GM15510 (cell line): Measurements from ENCODE around the gene INHA.

ENCODE experiments used
- POLR2A ChIP-seq: IDR thresholded peaks from 3 replicates; pipeline ENCODE4 v1.6.1; 2011; ENCODE audit warnings: borderline replicate concordance; ENCODE audit not compliant: insufficient read length; ENCODE audit errors: extremely low read depth

Gene INHA

DNA sequence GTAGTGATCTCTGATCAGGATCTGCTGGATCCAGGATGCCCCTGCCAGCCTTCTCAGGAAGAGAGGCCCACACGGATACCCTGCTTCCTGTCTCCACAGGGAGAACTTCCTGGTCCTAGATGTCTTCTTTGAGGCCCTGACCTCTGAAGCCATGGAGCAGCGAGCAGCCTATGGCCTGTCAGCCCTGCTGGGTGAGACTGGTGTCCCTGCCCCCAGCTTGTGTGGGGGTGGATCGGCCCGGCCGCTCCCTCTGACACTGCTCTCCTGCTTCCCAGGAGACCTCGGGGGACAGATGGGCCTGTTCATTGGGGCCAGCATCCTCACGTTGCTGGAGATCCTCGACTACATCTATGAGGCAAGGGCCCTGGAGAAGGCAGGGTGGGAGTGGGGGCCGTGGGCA, 35.1 kb upstream of the INHA start:
- TF ChIP-seq POLR2A, result no peak

DNA sequence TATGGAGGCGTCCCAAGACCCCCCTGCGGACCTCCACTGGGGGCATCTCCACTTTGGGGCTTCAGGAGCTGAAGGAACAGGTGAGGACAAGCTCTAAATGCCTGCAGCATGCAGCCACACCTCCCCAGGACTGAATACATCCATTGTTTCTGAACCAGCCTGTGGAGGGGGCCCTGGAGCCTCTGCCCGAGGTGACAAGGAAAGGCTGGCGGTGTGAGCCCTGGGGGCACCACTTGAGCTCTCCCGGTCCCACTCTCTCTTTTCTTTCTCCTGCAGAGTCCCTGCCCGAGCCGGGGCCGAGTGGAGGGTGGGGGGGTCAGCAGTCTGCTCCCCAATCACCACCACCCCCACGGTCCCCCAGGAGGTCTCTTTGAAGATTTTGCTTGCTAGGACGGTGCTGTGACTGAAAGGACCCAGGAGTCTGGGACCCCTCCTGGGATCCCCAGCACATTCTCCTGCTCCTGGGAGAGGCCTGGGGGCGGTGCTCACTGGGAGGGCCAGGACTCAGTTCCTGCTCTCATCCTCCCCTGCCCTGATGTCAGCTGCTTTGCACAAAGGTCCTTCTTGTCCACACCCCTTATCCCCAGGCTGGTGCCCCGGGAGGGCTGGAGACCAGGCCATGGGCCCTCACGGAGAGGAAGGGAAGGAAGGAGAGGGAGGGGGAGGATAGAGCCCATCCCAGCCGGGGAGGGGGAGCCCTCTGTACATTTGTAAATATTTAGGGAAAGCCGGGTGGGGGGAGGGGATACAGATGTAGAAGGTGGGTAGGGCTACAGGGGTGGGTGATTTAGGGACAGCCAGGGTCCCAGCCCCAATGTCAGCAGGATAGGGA, 34.2 kb upstream of the INHA start:
- no peak for TF ChIP-seq POLR2A

DNA sequence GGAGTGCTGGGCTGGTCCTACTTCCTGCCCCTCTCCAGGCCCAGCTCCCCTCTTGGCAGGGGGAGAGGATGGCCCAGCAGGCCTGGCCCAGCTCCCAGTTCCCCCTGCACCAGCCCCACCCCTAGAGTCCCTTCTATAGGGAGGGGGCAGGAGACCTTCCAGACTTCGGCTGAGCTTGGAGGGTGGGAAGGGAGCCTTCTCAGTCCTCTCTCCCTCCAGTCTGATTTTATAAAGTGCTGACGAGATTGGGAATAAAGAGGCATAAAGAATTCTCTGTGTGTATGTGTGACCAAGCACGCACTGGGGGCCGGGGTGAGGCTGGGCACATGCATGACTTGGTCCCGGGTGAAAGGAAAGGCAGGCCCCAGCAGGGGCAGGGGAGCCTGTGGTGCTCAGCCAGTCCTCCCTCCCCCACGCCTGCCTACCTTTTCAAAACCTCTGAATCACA, 33.6 kb upstream of the INHA start:
- no peak for TF ChIP-seq POLR2A

DNA sequence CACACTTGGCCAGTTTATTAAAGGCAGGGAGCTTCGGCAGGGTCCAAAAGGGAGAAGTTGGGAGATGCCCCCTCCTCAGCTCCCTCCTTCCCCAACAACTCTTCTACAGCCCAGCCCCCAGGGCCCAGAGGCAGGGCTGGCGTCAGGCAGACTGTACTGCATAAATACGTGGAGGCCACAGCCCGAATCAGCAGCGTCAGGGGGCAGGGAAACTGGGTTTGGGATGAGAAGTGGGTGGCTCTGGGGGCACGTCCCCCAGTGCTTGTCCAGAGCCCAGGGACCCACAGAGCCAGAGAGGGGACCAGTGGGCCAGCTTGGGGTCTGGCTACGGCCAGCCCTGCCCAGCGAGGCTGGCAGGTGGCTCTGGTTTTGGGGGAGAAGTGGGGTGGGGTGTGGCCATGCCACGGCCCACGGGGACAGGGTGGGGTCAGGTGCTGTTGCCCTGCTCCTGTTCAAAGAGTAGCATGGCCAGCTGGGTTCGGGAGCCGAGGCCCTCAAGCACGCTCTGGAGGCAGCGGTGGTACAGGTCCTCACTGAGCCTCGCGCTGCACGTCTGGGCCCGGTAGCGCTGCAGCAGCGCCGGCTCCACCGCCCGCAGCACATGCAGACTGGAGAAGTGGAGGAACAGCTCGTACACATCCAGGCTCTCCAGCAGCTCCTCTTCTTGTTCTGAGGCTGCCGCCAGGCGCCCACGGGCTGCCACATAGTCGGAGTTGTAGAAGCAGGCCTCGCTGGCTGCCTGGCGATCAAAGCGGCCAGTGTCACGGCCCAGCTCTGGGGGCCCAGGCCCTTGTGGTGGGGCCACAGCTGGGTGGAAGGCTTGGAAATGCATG, 32.9 kb upstream of the INHA start:
- TF ChIP-seq POLR2A, result no peak

DNA sequence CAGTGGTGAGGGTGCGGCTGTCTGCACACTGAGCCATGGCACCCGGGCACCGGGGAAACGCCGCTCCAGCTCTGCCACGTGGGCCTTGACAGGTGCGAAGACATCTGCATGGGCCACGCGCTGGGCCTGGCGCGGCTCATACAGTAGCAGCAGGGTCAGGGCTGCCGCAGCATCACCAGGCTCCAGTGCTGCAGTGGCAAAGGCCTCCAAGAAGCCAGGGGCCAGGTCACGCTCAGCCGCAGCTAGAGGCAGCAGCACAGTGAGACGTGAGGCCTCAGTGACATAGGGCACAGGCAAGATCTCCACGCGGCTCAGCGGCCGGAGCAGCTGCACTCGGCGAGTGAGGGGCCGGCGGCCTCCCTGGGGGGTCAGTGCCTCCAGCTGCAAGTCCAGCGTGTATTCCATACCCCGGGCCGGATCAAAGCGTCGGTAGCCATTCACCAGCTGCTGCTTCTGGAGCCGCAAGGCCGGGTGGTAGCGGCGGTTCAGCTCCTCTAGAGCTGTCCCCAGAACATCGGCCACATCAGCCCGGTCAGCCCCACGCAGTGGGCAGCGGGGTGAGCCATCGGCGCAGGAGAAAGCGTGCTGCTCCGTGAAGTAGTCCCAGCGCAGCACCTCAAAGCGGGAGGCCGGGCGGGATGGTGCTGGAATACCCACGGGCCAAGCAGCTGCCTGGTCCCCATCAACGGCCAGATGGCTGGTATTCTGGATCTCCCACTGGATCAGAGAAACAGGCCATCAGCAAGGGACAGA, 32.0 kb upstream of the INHA start:
- no peak for TF ChIP-seq POLR2A

DNA sequence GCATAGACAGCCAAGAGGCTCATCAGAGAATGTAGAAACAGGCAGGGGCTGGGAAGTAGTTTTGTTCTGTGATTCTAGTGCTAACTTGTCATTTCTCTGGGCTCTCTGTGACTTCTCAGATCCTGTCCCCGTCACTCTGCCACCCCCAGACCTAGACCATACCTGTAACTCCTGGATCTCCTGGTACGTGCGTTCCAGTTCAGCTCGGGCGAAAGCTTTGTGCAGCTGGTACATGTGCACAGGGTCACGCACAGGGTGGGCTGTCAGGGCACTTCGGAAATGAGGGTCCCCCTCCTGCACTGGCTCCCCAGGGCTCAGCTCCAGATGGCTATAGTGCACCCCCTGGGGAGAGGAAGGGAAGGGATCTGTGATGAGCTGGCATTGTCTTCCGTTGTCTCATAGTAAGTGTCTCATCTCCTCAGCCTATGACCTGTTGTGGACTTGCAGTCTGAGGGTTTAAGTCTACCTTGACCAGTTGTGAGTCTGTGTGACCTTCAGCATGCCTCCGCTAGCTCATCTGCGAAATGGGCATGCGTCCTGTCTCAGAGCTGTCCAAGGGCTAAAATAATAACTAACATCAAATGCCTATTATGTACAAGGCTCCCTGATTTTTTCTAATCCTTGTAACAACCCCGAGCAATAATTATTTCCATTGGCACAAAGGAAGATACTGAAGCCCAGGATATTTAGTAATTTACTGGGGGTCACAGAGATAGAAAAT, 31.2 kb upstream of the INHA start:
- no peak for TF ChIP-seq POLR2A

DNA sequence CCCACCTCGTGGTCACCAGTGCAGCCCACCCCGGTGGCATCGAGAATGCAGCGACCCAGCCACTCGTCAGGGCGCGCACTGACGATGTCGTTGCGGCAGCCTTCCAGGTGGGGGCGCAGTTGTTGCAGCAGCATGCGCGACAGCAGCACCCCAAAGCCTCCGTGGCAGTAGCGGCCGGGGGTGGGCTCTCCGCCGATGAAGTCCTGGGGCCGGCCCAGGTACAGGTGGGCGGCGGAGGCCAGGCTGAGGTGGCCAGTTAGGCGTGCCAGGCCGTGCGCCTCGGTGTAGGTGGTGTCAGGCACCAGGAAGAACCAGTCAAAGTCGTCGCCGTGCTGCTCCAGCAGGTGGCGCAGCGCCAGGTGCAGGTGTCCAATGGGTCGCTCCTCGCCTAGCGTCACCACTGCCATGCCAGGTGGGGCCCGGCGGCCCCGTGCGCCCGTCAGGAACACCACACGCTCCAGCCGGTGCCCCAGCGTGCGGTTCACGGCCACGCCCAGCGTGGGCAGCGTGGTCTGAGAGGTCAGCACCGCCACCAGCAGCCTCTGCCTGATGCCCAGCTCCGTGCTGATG, 30.4 kb upstream of the INHA start:
- TF ChIP-seq POLR2A, result no peak

DNA sequence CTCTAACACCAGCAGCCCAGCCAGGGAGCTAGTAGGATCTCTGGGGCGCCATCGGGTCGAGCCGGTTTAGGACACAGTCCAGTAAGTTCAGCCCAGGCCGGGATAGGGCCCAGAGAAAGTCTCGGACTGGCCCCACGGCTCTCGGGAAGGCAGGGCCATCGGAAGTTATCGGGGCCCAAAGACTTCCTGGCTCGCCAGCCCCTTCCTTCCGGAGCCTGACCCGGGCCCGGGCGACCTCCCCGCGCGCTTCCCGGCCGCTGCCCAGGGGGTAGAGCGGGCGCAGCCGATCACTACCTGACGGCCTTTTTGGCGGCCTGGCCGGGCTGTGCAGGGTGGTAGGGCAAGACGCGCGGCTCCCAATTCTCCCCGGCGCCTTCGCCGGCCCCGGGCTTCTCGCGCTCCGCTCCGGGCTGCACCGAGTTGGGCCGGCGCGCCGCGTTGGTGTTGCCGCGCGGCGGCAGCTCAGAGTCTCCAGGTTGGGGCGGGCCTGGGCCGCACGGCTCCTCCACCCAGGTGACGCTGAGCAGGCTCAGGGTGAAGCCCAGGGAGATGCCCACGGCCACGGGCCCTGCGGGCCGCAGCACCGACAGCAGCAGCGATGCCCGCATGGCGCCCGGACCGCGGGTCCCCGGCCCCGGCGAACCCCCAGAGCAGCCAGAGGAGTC, 29.0 kb upstream of the INHA start:
- TF ChIP-seq POLR2A, result no peak

DNA sequence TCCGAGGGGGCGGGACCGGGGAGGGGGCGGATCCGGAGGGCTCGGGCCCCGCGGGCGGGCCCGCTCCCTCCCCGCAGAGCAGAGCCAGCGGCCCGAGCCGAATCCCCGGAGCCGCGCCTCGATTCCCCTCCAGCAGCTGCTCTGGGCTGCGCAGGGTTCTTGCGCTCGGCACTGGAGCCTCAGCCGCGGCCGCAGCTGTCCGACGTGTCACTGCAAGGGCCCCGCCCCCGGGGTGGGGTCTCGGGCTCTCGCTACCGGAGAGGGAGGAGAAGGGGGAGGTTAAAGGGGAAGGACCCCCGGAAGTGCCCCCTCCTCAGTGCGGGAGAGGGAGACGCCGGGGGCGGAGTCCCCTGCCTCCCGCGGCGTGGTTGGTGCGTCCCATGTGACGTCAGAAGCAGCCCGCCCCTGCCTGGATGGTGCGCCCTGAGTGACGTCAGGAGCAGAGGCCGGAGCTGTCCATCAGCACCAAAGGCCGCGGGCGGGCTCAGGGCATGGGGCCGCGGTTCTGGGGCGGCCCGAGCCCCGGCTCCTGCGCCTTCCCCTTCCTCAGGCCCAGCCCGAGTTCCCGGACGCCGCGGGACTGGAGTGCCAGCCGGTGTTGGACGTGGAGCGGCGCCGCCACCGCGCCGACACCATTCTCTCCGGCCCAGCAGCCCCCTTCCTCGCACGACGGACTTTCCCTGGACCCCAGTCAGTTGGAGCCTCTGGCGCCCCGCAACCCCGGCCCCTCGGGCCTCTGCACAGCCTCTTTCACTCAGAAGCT, 28.3 kb upstream of the INHA start, which contains the start of the genes CHPF and TMEM198:
Gene CHPF, minus strand, starts transcription at position 214 of the 763 bp plus-strand sequence. CDS start 271 bp downstream, outside the sequence.
Gene TMEM198, plus strand, starts transcription at position 433 of the 763 bp plus-strand sequence. CDS start 700 bp downstream, outside the sequence.
- TF ChIP-seq POLR2A, result peak; percentile 59

DNA sequence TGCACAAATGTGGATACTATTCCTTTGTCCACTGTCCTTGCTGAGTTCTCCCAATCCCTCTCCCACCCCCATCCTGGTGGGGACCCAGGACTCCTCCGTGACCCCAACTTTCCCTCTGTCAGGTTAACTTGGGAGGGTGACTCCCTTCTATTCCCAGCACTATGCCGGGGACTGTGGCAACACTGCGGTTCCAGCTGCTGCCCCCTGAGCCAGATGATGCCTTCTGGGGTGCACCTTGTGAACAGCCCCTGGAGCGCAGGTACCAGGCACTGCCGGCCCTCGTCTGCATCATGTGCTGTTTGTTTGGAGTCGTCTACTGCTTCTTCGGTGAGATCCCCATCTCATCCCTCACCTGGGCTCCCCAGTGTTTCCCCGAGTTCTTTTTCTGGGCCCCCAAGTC, 27.5 kb upstream of the INHA start:
- TF ChIP-seq POLR2A, result no peak

DNA sequence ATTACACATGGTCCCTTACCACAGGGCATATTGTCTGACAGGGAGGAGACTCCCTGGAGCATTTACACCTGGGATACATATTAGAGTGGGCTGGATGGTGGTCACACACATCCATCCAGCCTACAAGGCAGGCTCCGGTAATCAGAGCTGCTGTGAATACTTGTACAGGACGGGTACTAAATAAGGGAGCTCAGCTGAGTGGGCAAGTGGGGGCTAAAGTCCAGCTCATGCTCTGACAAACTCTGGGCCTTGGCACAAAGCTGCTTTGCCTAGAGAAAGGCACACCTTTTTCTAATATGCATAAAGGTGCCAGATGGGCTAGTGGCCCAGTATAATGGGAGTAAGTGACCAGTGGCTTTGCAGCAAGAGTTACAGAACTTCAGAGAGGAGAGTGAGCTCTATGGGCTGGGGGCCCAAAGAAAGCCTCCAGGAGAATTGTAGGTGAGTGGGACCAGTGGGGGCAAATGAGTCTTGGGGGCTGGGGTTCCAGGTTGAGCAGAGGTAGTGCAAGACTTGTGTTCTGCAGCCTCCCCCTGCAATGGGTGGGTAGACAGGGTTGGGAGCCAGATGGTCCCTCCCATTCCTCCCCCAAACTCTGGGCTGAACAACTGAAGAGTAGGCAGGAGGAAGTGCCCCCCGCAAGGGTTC, 26.7 kb upstream of the INHA start:
- no peak for TF ChIP-seq POLR2A

DNA sequence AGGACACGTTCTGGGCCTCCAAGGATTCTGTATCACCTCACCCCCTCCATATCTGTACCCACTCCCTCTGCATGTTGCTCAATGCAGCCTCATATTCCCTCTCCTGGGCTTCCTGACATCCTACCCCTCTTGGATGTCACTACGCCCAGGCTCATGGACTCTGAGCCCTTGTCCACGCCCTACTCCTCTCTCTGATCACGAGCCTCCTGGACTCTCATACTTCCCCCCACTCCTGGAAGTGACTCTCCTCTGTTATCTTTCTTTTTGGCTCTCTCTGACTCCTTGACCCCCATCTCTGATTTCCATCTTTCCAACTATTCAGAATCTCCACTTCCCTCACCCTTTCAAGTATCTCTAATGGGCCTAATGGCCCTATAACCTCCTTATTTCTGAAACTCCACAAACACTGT, 26.2 kb upstream of the INHA start:
- TF ChIP-seq POLR2A, result no peak

DNA sequence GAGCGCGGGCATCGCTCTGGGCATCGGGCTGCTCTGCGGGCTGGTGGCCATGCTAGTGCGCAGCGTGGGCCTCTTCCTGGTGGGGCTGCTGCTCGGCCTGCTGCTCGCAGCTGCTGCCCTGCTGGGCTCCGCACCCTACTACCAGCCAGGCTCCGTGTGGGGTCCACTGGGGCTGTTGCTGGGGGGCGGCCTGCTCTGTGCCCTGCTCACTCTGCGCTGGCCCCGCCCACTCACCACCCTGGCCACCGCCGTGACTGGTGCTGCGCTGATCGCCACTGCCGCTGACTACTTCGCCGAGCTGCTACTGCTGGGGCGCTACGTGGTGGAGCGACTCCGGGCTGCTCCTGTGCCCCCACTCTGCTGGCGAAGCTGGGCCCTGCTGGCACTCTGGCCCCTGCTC, 24.5 kb upstream of the INHA start:
- no peak for TF ChIP-seq POLR2A

DNA sequence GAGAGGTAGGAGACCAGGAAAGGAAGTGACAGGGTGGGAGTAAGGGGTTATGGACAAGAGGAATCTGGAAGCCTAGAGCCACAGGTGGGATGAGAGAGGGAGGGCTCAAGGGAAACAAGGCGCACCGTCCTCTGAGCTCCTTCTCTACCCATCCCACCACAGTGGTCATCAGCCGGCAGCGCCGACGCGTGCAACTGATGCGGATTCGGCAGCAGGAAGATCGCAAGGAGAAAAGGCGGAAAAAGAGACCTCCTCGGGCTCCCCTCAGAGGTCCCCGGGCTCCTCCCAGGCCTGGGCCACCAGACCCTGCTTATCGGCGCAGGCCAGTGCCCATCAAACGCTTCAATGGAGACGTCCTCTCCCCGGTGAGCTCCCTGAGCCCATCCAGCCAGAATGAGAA, 23.1 kb upstream of the INHA start:
- no peak for TF ChIP-seq POLR2A
